H9 (cell line): ENCODE measurements around the gene TSPAN3. TPM values are rescaled to one million over a fixed set of nuclear protein-coding genes. Genes with fewer than 3 reads are reported as not detected.

ENCODE experiments used
- DNase-seq: peaks from one replicate; pipeline ENCODE4 v3.0.0-alpha.2; 2017
- H2AFZ ChIP-seq: one replicate; pipeline ENCODE4 v1.6.1; 2013; ENCODE audit warnings: mild to moderate bottlenecking, low read length, control low read depth, moderate library complexity
- H2AK5ac ChIP-seq: 2 replicates; pipeline ENCODE4 v1.6.1; 2013; ENCODE audit warnings: low read length, control low read depth, mixed read lengths; ENCODE audit not compliant: insufficient read length
- H2BK120ac ChIP-seq: one replicate; pipeline ENCODE4 v1.6.1; 2013; ENCODE audit warnings: low read depth, mild to moderate bottlenecking, low read length, control low read depth, inconsistent platforms; ENCODE audit not compliant: poor library complexity, severe bottlenecking
- H2BK12ac ChIP-seq: 2 replicates; pipeline ENCODE4 v1.6.1; 2013; ENCODE audit warnings: low read length, control low read depth, mixed read lengths, low read depth; ENCODE audit not compliant: insufficient read length
- H2BK15ac ChIP-seq: 2 replicates; pipeline ENCODE4 v1.6.1; 2013; ENCODE audit warnings: low read depth, low read length, control low read depth
- H2BK20ac ChIP-seq: one replicate; pipeline ENCODE4 v1.6.1; 2013; ENCODE audit warnings: low read depth, mild to moderate bottlenecking, low read length, control low read depth, inconsistent platforms; ENCODE audit not compliant: poor library complexity, severe bottlenecking
- H2BK5ac ChIP-seq: 2 replicates; pipeline ENCODE4 v1.6.1; 2013; ENCODE audit warnings: low read length, control low read depth, mixed read lengths; ENCODE audit not compliant: insufficient read length
- H3K14ac ChIP-seq: 2 replicates; pipeline ENCODE4 v1.6.1; 2013; ENCODE audit warnings: low read length, control low read depth; ENCODE audit not compliant: insufficient read depth
- H3K18ac ChIP-seq: 2 replicates; pipeline ENCODE4 v1.6.1; 2013; ENCODE audit warnings: low read depth, mild to moderate bottlenecking, mixed read lengths, low read length, control low read depth; ENCODE audit not compliant: insufficient read length
- H3K23ac ChIP-seq: 2 replicates; pipeline ENCODE4 v1.6.1; 2013; ENCODE audit warnings: low read length, control low read depth, mixed read lengths, low read depth; ENCODE audit not compliant: insufficient read length
- H3K23me2 ChIP-seq: 2 replicates; pipeline ENCODE4 v1.6.1; 2013; ENCODE audit warnings: low read depth, mild to moderate bottlenecking, mixed read lengths, low read length, control low read depth; ENCODE audit not compliant: insufficient read length, poor library complexity, severe bottlenecking
- H3K27ac ChIP-seq: 2 replicates; pipeline ENCODE4 v1.5.1; 2013; ENCODE audit warnings: low read length, control low read depth, mixed read lengths, low read depth; ENCODE audit not compliant: insufficient read length
- H3K27me3 ChIP-seq: 2 replicates; pipeline ENCODE4 v1.6.1; 2013; ENCODE audit warnings: low read length, control low read depth, inconsistent platforms; ENCODE audit not compliant: insufficient read depth
- H3K4ac ChIP-seq: 2 replicates; pipeline ENCODE4 v1.6.1; 2013; ENCODE audit warnings: low read depth, mild to moderate bottlenecking, control low read depth, inconsistent platforms, low read length, moderate library complexity
- H3K4me1 ChIP-seq: 2 replicates; pipeline ENCODE4 v1.6.1; 2013; ENCODE audit warnings: low read length, control low read depth, inconsistent platforms; ENCODE audit not compliant: insufficient read depth
- H3K4me2 ChIP-seq: 2 replicates; pipeline ENCODE4 v1.6.1; 2013; ENCODE audit warnings: low read length, control low read depth, mixed read lengths; ENCODE audit not compliant: insufficient read length, insufficient read depth
- H3K56ac ChIP-seq: 2 replicates; pipeline ENCODE4 v1.6.1; 2013; ENCODE audit warnings: low read depth, mild to moderate bottlenecking, mixed read lengths, low read length, control low read depth; ENCODE audit not compliant: insufficient read length
- H3K79me1 ChIP-seq: 2 replicates; pipeline ENCODE4 v1.6.1; 2013; ENCODE audit warnings: low read depth, mild to moderate bottlenecking, moderate library complexity, low read length, control low read depth, inconsistent platforms; ENCODE audit not compliant: insufficient read depth, poor library complexity, severe bottlenecking
- H3K79me2 ChIP-seq: 2 replicates; pipeline ENCODE4 v1.6.1; 2013; ENCODE audit warnings: low read length, control low read depth, inconsistent platforms; ENCODE audit not compliant: insufficient read depth
- H3K9ac ChIP-seq: 2 replicates; pipeline ENCODE4 v1.6.1; 2013; ENCODE audit warnings: low read length, control low read depth, mixed read lengths; ENCODE audit not compliant: insufficient read length; ENCODE audit errors: extremely low read depth
- H3K9me3 ChIP-seq: one replicate; pipeline ENCODE4 v1.6.1; 2013; ENCODE audit warnings: low read depth, low read length, inconsistent platforms; ENCODE audit not compliant: control insufficient read depth
- H3T11ph ChIP-seq: one replicate; pipeline ENCODE4 v1.6.1; 2013; ENCODE audit warnings: mild to moderate bottlenecking, low read length, control low read depth, inconsistent platforms
- H4K20me1 ChIP-seq: one replicate; pipeline ENCODE4 v1.6.1; 2013; ENCODE audit not compliant: control insufficient read depth, insufficient read length, insufficient read depth
- H4K5ac ChIP-seq: 2 replicates; pipeline ENCODE4 v1.6.1; 2013; ENCODE audit warnings: low read depth, mild to moderate bottlenecking, mixed read lengths, low read length, control low read depth; ENCODE audit not compliant: insufficient read length
- H4K8ac ChIP-seq: replicated peaks from 2 replicates; pipeline ENCODE4 v1.6.1; 2013; ENCODE audit warnings: low read length, control low read depth, mixed read lengths, low read depth; ENCODE audit not compliant: insufficient read length
- H4K91ac ChIP-seq: 2 replicates; pipeline ENCODE4 v1.6.1; 2013; ENCODE audit warnings: low read depth, mild to moderate bottlenecking, moderate library complexity, mixed read lengths, low read length, control low read depth; ENCODE audit not compliant: insufficient read length
- H3K27ac Mint-ChIP-seq, 3 experiments: 2 replicates in 2 of 3; 3 replicates in 1 of 3; pipeline ENCODE4 v1.8.0; 2020 to 2021; ENCODE audit warnings: mixed read lengths in 3 of 3, mild to moderate bottlenecking in 1 of 3, moderate library complexity in 1 of 3
- H3K27me3 Mint-ChIP-seq: 2 replicates; pipeline ENCODE4 v1.8.0; 2021; ENCODE audit warnings: low read depth, mild to moderate bottlenecking, moderate library complexity, mixed read lengths
- H3K36me3 Mint-ChIP-seq, 3 experiments: 2 replicates in 2 of 3; 3 replicates in 1 of 3; pipeline ENCODE4 v1.8.0; 2020 to 2021; ENCODE audit warnings: low read depth in 3 of 3, mixed read lengths in 3 of 3; ENCODE audit not compliant: insufficient read depth in 1 of 3
- H3K4me1 Mint-ChIP-seq, 2 experiments: 2 replicates each; pipeline ENCODE4 v1.8.0; 2020; ENCODE audit warnings: mixed read lengths in 2 of 2
- H3K4me3 Mint-ChIP-seq, 2 experiments: 2 replicates in 1 of 2; 3 replicates in 1 of 2; pipeline ENCODE4 v1.8.0; 2020 to 2021; ENCODE audit warnings: mild to moderate bottlenecking in 2 of 2, mixed read lengths in 2 of 2, moderate library complexity in 1 of 2
- H3K9me3 Mint-ChIP-seq, 2 experiments: 2 replicates in 1 of 2; 3 replicates in 1 of 2; pipeline ENCODE4 v1.8.0; 2020; ENCODE audit warnings: mild to moderate bottlenecking in 2 of 2, mixed read lengths in 2 of 2, moderate library complexity in 1 of 2
- CTCF ChIP-seq: fragments of 200-600 bp; sonication (generic); conservative IDR thresholded peaks from 3 replicates; pipeline ENCODE4 v1.8.0; 2021; ENCODE audit warnings: antibody characterized with exemption, mild to moderate bottlenecking
- WGBS: extraction: QIAGEN DNeasy Blood & Tissue Kit; methylation state at CpG from one replicate; pipeline ENCODE4 v1.1.7; 2013; ENCODE audit warnings: missing lambda C conversion rate, low lambda C conversion rate, mixed read lengths; ENCODE audit not compliant: insufficient read length; ENCODE audit errors: extremely low coverage; 5-methylcytosine and 5-hydroxymethylcytosine counted together
- total RNA-seq: library from RNA; stranded (reverse); gene quantifications from 2 replicates; pipeline ENCODE4 v1.2.1, GENCODE V29; 2021

TSPAN3 gene
- total RNA-seq, 1 experiment from 2014 or later = 117 TPM

GRCh38 chr15:77085297-77085696, 14.4 kb upstream of the TSPAN3 start:
- no peak overlapping the region for H2BK15ac ChIP-seq
- H2AFZ ChIP-seq = no peak overlapping the region
- no peak overlapping the region for H2BK5ac ChIP-seq
- no peak overlapping the region for H3K18ac ChIP-seq
- no peak overlapping the region for H4K5ac ChIP-seq
- DNase-seq = no peak
- H3T11ph ChIP-seq = no peak overlapping the region
- H3K79me2 ChIP-seq = no peaks in the 10 kb centered on the region
- no peak overlapping the region for H2BK12ac ChIP-seq
- no peak overlapping the region for H2BK20ac ChIP-seq
- H3K79me1 ChIP-seq = no peaks in the 10 kb centered on the region
- no peaks in the 10 kb centered on the region for H3K9me3 ChIP-seq
- H3K14ac ChIP-seq = no peak overlapping the region
- no CpG with 5 or more reads among the region's 2 CpGs for WGBS
- no peaks in the 10 kb centered on the region for H3K4me1 ChIP-seq
- H3K27ac Mint-ChIP-seq = no peak overlapping the region
- H3K23ac ChIP-seq = no peak overlapping the region
- no peak overlapping the region for H2BK120ac ChIP-seq
- H3K23me2 ChIP-seq = no peaks in the 10 kb centered on the region
- H3K56ac ChIP-seq = no peak overlapping the region
- H3K27ac ChIP-seq = no peak overlapping the region
- H3K4me1 Mint-ChIP-seq = peaks cover 5 to 8% of the 10 kb centered on the region in 2 experiments
- H3K4ac ChIP-seq = no peak overlapping the region
- no peak overlapping the region for H3K9ac ChIP-seq
- no peaks in the 10 kb centered on the region for H4K20me1 ChIP-seq
- no peak for TF ChIP-seq CTCF
- no peak overlapping the region for H2AK5ac ChIP-seq
- H3K4me3 Mint-ChIP-seq = no peak overlapping the region
- no peak overlapping the region for H3K4me2 ChIP-seq
- H3K9me3 Mint-ChIP-seq = no peaks in the 10 kb centered on the region; a peak in 1 of 5 replicates
- H4K8ac ChIP-seq = no peak overlapping the region
- H3K36me3 Mint-ChIP-seq = no peaks in the 10 kb centered on the region
- H3K27me3 Mint-ChIP-seq = peaks cover 12% of the 10 kb centered on the region
- no peaks in the 10 kb centered on the region for H3K27me3 ChIP-seq
- H4K91ac ChIP-seq = no peak overlapping the region
